ENCODE results near the gene VIPR1. TPM values are rescaled to one million over a fixed set of nuclear protein-coding genes. Genes with fewer than 3 reads are reported as not detected.

The VIPR1 gene
- total and polyA plus RNA-seq, 2 experiments from 2014 or later: not detected

GRCh38 chr3:42499478-42499871 is 3.0 kb upstream of the VIPR1 start:
- Histone ChIP-seq H3K79me2 (ENCODE audit: insufficient read depth) (no peaks in the 10 kb centered on the region), H2AFZ (no peak overlapping the region), H4K20me1 (ENCODE audit: insufficient read depth) (no peaks in the 10 kb centered on the region), H3F3A (ENCODE audit: insufficient read depth) (no peaks in the 10 kb centered on the region), H3K9me2 (ENCODE audit: insufficient read depth) (no peaks in the 10 kb centered on the region), H3K9ac (no peak overlapping the region), H3K4me3 (no peak overlapping the region), H3K4me1 (ENCODE audit: insufficient read depth) (no peaks in the 10 kb centered on the region), H3K4me2 (ENCODE audit: unreplicated experiment) (no peak overlapping the region), H3K9me3 (ENCODE audit: low read depth) (no peaks in the 10 kb centered on the region), H3K27me3 (replicated peaks; ENCODE audit: insufficient read depth) (peaks cover 57% of the 10 kb centered on the region), H3K36me3 (ENCODE audit: low read depth) (no peaks in the 10 kb centered on the region), H3K27ac (no peak overlapping the region)
- no peak for DNase-seq
- in situ Hi-C loops (cut with MboI): no loop called here
- no peak for TF ChIP-seq EZH2 (IDR thresholded peaks at IDR 0.05; ENCODE audit: insufficient read depth, poor library complexity, severe bottlenecking)
- no peak for TF ChIP-seq EZH2phosphoT487 (IDR thresholded peaks at IDR 0.05; ENCODE audit: insufficient read depth, low read depth)
- WGBS, 2 experiments (ENCODE audit: low coverage in 1 of 2, low lambda C conversion rate in 2 of 2, missing lambda C conversion rate in 2 of 2): 66 to 94% methylated on average over 3 of the region's 3 CpGs

GRCh38 chr3:42500091-42500490 is 2.4 kb upstream of the VIPR1 start:
- Histone ChIP-seq H3K27me3 (replicated peaks; ENCODE audit: insufficient read depth) (peaks cover 57% of the 10 kb centered on the region), H3K79me2 (ENCODE audit: insufficient read depth) (no peaks in the 10 kb centered on the region), H3K36me3 (ENCODE audit: low read depth) (no peaks in the 10 kb centered on the region), H4K20me1 (ENCODE audit: insufficient read depth) (no peaks in the 10 kb centered on the region), H3K4me2 (ENCODE audit: unreplicated experiment) (no peak overlapping the region), H3K27ac (no peak overlapping the region), H2AFZ (no peak overlapping the region), H3F3A (ENCODE audit: insufficient read depth) (no peaks in the 10 kb centered on the region), H3K9me2 (ENCODE audit: insufficient read depth) (no peaks in the 10 kb centered on the region), H3K4me3 (no peak overlapping the region), H3K9ac (no peak overlapping the region), H3K9me3 (ENCODE audit: low read depth) (no peaks in the 10 kb centered on the region), H3K4me1 (ENCODE audit: insufficient read depth) (no peaks in the 10 kb centered on the region)
- DNase-seq: no peak
- TF ChIP-seq EZH2phosphoT487 (IDR thresholded peaks at IDR 0.05; ENCODE audit: insufficient read depth, low read depth): no peak
- TF ChIP-seq EZH2 (IDR thresholded peaks at IDR 0.05; ENCODE audit: insufficient read depth, poor library complexity, severe bottlenecking): no peak
- in situ Hi-C loops (cut with MboI): no loop called here
- WGBS, 2 experiments (ENCODE audit: low coverage in 1 of 2, low lambda C conversion rate in 2 of 2, missing lambda C conversion rate in 2 of 2): 16 to 17% methylated on average over 2 of the region's 2 CpGs

GRCh38 chr3:42500909-42501308 is 1.5 kb upstream of the VIPR1 start:
- Histone ChIP-seq H2AFZ (no peak overlapping the region), H3K79me2 (ENCODE audit: insufficient read depth) (no peaks in the 10 kb centered on the region), H3K4me1 (ENCODE audit: insufficient read depth) (no peaks in the 10 kb centered on the region), H3K27ac (no peak overlapping the region), H3K9me3 (ENCODE audit: low read depth) (no peaks in the 10 kb centered on the region), H3K9me2 (ENCODE audit: insufficient read depth) (no peaks in the 10 kb centered on the region), H3K36me3 (ENCODE audit: low read depth) (no peaks in the 10 kb centered on the region), H3K4me2 (ENCODE audit: unreplicated experiment) (no peak overlapping the region), H3K9ac (no peak overlapping the region), H3K4me3 (no peak overlapping the region), H3F3A (ENCODE audit: insufficient read depth) (no peaks in the 10 kb centered on the region), H4K20me1 (ENCODE audit: insufficient read depth) (no peaks in the 10 kb centered on the region), H3K27me3 (replicated peaks; ENCODE audit: insufficient read depth) (peaks cover 57% of the 10 kb centered on the region)
- TF ChIP-seq EZH2 (IDR thresholded peaks at IDR 0.05; ENCODE audit: insufficient read depth, poor library complexity, severe bottlenecking) (no peak), EZH2phosphoT487 (IDR thresholded peaks at IDR 0.05; ENCODE audit: insufficient read depth, low read depth) (no peak)
- 14 to 33% methylated on average over 1 to 4 of the region's 4 CpGs for WGBS, 2 experiments (ENCODE audit: low coverage in 1 of 2, low lambda C conversion rate in 2 of 2, missing lambda C conversion rate in 2 of 2)
- DNase-seq: no peak
- in situ Hi-C loops (cut with MboI): no loop called here

- H3K4me2 ChIP-seq (ENCODE audit: unreplicated experiment): no peak overlapping the region
- no peaks in the 10 kb centered on the region for H3K79me2 ChIP-seq (ENCODE audit: insufficient read depth)
- H3K4me3 ChIP-seq: peak overlapping the region; percentile 30; the same call in 1 of the 2 replicates
- H4K20me1 ChIP-seq (ENCODE audit: insufficient read depth): no peaks in the 10 kb centered on the region
- H3K4me1 ChIP-seq (ENCODE audit: insufficient read depth): no peaks in the 10 kb centered on the region
- 16 to 20% methylated on average over 22 to 27 of the region's 27 CpGs for WGBS, 2 experiments (ENCODE audit: low coverage in 1 of 2, low lambda C conversion rate in 2 of 2, missing lambda C conversion rate in 2 of 2)
- peaks cover 57% of the 10 kb centered on the region for H3K27me3 ChIP-seq (replicated peaks; ENCODE audit: insufficient read depth)
- TF ChIP-seq EZH2phosphoT487 (IDR thresholded peaks at IDR 0.05; ENCODE audit: insufficient read depth, low read depth) (no peak), EZH2 (IDR thresholded peaks at IDR 0.05; ENCODE audit: insufficient read depth, poor library complexity, severe bottlenecking) (no peak)
- H3K9ac ChIP-seq: no peak overlapping the region
- H3K27ac ChIP-seq: no peak overlapping the region
- no peaks in the 10 kb centered on the region for H3K36me3 ChIP-seq (ENCODE audit: low read depth)
- H3F3A ChIP-seq (ENCODE audit: insufficient read depth): no peaks in the 10 kb centered on the region
- no peaks in the 10 kb centered on the region for H3K9me3 ChIP-seq (ENCODE audit: low read depth)
- in situ Hi-C loops (cut with MboI): no loop called here
- DNase-seq: no peak
- H3K9me2 ChIP-seq (ENCODE audit: insufficient read depth): no peaks in the 10 kb centered on the region
- no peak overlapping the region; the same call in 1 of the 2 replicates for H2AFZ ChIP-seq
Measured at GRCh38 chr3:42501321-42501680, 1.1 kb upstream of the VIPR1 start.

Measured in GM23248 (cell line).